HG03354 (cell line): ENCODE data around the gene DYNLT2.
"Not testable (repeated sequence)": the region's sequence is repeated elsewhere in the genome, so short reads cannot be mapped to it uniquely, and the experiment has no call there.

Experiments used
- ATAC-seq: cut with Tn5 transposase; IDR thresholded peaks from one replicate; pipeline ENCODE4 v1.9.1; 2021; ENCODE audit warnings: mild to moderate bottlenecking; ENCODE audit not compliant: unreplicated experiment, poor library complexity, severe bottlenecking

The DYNLT2 gene

DNA sequence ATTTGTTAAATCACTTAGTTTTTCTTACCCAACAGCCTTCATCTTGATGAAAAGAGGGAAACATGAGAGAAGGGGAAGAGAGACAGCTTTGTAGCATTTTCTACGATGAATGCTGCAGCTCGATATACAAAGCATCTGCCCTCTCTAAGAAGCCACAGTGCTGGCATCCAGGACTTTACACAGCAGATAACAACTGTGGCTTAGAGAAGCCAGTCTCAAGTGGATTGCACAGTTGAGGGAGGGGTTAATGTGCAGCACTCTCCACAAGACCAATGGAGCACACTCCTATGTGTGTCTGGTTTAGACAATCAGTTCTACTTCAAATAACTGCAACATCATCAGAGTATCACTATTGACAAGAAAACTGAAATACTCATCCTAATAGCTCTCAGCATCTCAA is 43.6 kb downstream of the DYNLT2 start:
- no peak for ATAC-seq

DNA sequence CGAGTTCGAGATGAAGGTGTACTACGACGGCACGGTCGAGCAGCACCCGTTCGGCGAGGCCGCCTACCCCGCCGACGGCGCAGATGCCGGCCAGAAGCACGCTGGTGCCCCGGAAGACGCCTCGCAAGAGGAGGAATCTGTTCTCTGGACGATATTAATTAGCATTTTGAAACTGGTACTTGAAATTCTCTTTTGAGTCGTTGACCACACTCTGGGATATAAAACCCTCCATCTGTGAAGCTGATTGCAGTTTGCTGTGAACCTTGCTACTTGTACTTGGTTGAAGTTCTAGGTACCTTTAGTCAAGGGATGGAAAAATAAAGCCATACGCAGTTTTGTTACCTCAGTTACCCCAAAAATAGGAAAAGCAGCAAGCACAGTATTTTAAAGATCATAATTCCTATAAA is 48.5 kb downstream of the DYNLT2 start:
- ATAC-seq = peak; percentile 22

GRCh38 chr6:169701954-169702839 is 49.2 kb downstream of the DYNLT2 start, which contains the start of the genes C6orf120 and WDR27:
Gene C6orf120, plus strand, starts transcription at chr6:169702126. Its CDS starts 334 bp downstream, at chr6:169702460.
Gene WDR27, minus strand, starts transcription at chr6:169702029. Its CDS starts 13,024 bp downstream, at chr6:169689005.
- peak; percentile 93 for ATAC-seq

DNA sequence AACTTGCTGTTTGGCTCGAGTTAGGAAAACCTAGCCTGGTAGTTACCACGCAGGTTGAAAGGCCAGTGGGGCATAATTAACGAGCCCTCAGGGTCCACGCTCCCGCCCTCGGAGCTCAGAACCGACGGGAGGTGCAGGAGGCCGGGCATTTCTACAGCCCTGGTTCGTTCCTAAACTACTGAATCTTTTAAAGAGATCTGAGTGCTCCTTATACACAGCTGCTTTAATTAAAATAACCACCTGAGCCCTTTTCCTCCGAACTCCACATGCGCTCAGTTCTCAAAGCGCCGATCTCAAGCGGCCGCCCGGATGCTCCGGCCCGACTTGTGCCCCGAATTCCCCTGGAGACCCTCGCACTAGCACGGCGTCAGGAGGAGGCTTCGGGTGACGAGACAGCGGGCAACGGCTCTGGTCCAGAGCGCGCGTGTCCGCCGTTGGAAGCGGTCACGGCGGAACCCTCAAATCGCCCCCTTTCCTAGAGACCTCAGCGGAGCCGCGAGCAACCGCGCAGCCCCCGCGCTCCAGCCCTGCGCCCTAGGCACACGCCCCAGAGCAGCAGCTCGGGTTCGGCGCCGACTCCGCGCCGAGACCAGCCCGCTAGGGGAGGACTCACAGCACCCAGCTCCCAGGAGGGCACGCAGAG is 49.9 kb downstream of the DYNLT2 start:
- ATAC-seq = peak; percentile 22

GRCh38 chr6:169700296-169700695 is 51.1 kb downstream of the DYNLT2 start:
- no peak for ATAC-seq

DNA sequence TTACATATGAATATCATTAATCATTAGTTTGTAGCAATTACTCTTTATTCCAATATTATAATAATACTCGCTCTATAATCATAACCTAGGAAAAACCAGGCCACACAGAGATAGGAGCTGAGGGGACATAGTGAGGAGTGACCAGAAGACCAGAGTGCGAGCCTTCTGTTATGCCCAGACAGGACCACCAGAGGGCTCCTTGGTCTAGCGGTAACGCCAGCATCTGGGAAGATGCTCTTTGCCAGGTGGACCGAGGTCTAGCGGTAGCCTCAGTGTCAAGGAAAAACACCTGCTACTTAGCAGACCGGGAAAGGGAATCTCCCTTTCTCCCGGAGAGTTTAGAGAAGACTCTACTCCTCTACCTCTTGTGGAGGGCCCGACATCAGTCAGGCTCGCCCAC is 54.3 kb downstream of the DYNLT2 start:
- ATAC-seq = not testable (repeated sequence)

DNA sequence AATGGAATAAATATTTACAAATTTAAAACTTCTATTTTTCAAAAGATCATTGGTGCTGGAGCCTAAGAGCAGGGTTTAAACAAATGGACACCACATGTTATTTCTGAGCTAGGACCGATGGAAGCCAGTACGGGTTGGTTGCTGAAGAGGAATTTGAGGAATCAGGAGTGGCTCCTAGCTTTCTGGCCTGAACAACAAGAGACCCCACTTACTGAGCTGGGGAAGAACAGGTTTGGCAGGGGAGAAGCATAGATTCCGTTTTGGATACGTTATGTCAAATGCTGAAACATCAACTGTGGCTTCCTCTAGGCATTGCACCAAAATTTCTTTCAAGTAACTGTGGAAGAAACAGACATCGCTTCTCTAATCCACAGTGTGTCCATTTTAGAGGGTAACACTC is 56.2 kb downstream of the DYNLT2 start:
- ATAC-seq = no peak

DNA sequence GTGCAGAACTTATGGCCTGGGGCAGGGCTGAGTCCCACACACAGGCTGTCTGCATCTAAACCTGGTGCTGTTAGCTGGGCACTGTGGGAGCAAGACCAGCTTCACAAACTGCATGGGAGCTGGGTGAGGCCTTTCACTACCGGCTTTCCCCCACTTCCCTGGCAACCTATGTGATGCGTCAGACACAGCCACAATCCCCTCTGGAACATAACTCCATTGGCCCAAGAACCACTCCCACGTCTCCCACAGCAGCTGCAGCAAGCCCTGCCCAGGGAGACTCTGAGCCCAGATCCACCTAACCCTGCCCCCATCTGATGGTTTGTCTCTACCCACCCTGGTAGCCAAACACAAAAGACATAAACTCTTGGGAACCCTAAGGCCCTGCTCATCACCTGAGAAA is 58.9 kb downstream of the DYNLT2 start:
- ATAC-seq = no peak

DNA sequence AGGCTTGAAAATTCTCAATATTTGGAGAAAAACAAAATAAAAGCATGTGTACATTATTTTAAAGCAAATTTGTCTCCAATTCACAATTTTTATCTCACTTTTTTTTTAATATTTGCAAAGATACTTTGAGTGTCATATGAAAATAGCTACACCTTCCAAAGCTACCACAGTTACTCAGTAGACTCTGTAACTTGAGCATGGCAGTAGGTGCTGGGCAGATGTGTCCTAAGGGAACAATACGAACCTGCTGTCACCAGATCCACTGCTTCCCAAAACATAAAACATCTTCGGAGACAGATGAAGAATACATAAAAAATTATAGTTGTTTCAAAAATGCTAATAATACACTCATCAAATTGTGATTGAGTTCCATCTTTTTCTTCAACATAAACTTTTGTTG is 60.1 kb downstream of the DYNLT2 start:
- ATAC-seq = no peak
